Measurements from ENCODE around the gene TIGD1.

Gene TIGD1

GRCh38 chr2:232567721-232568120 lies 17.4 kb upstream of the TIGD1 start:
- no peaks in the 10 kb centered on the region for H3K4me1 ChIP-seq (ENCODE audit: insufficient read depth, low read length, poor library complexity, severe bottlenecking)
- no peaks in the 10 kb centered on the region for H3F3A ChIP-seq (ENCODE audit: low read depth)
- H4K20me1 ChIP-seq (ENCODE audit: insufficient read depth, low read length, poor library complexity, severe bottlenecking): no peaks in the 10 kb centered on the region
- H3K9me3 ChIP-seq (ENCODE audit: insufficient read depth, low read depth, low read length): no peaks in the 10 kb centered on the region
- H3K9ac ChIP-seq (ENCODE audit: low read depth, low read length, poor library complexity, severe bottlenecking): no peak overlapping the region
- H3K4me2 ChIP-seq (ENCODE audit: low read depth, low read length, poor library complexity, severe bottlenecking): no peak overlapping the region
- no peaks in the 10 kb centered on the region for H3K9me2 ChIP-seq (replicated peaks; ENCODE audit: low read depth, low read length)
- H3K4me3 ChIP-seq (ENCODE audit: low read length, poor library complexity, severe bottlenecking): no peak overlapping the region
- no peaks in the 10 kb centered on the region for H3K27me3 ChIP-seq (ENCODE audit: insufficient read depth, low read length, poor library complexity, severe bottlenecking)
- no peak overlapping the region for H2AFZ ChIP-seq (ENCODE audit: low read length)
- TF ChIP-seq, protein P1, sequence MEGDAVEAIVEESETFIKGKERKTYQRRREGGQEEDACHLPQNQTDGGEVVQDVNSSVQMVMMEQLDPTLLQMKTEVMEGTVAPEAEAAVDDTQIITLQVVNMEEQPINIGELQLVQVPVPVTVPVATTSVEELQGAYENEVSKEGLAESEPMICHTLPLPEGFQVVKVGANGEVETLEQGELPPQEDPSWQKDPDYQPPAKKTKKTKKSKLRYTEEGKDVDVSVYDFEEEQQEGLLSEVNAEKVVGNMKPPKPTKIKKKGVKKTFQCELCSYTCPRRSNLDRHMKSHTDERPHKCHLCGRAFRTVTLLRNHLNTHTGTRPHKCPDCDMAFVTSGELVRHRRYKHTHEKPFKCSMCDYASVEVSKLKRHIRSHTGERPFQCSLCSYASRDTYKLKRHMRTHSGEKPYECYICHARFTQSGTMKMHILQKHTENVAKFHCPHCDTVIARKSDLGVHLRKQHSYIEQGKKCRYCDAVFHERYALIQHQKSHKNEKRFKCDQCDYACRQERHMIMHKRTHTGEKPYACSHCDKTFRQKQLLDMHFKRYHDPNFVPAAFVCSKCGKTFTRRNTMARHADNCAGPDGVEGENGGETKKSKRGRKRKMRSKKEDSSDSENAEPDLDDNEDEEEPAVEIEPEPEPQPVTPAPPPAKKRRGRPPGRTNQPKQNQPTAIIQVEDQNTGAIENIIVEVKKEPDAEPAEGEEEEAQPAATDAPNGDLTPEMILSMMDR (conservative IDR thresholded peaks at IDR 0.05; ENCODE audit: low read length): no peak
- TF ChIP-seq EZH2phosphoT487 (IDR thresholded peaks at IDR 0.05; ENCODE audit: borderline replicate concordance): no peak
- H3K79me2 ChIP-seq (ENCODE audit: insufficient read depth, low read length): no peaks in the 10 kb centered on the region
- H3K36me3 ChIP-seq (ENCODE audit: insufficient read depth, low read length): peaks cover 58% of the 10 kb centered on the region; the same call in 1 of the 2 replicates

- H3K36me3 ChIP-seq (ENCODE audit: insufficient read depth, low read length): peaks cover 65% of the 10 kb centered on the region; the same call in 1 of the 2 replicates
Measured at GRCh38 chr2:232563580-232563979, 13.2 kb upstream of the TIGD1 start.

DNA sequence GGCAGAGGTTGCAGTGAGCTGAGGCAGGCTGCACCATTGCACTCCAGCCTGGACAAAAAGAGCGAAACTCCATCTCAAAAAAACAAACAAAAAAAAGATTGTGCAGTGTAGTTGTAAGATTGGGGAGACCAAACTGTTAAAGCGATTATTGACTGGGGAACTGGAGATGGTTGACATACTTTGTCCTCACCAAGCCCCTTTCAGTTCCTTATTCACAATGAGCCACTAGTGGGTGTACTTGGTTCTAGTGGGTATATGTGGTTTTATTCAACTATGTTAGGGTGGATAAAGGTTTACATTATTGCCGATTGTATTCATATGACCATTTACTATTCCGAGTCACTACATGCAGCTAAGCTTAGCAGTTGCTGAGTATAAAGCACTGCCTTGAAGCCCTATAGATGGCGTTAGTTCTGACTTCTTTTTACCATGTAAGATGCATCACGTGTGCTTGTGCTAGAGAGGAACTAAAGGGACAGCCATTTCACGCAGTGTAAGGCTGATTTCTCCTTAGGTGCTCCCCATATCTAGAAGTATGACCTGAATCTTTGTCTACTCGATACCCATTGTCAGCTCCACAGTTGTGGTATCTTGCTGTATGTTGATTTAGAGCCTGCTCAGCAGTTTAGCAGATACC lies 12.3 kb upstream of the TIGD1 start:
- H3K79me2 ChIP-seq (ENCODE audit: insufficient read depth, low read length): no peaks in the 10 kb centered on the region
- H3F3A ChIP-seq (ENCODE audit: low read depth): no peaks in the 10 kb centered on the region
- no peaks in the 10 kb centered on the region for H3K4me1 ChIP-seq (ENCODE audit: insufficient read depth, low read length, poor library complexity, severe bottlenecking)
- H3K9me3 ChIP-seq (ENCODE audit: insufficient read depth, low read depth, low read length): no peaks in the 10 kb centered on the region
- no peak overlapping the region for H3K9ac ChIP-seq (ENCODE audit: low read depth, low read length, poor library complexity, severe bottlenecking)
- H3K4me3 ChIP-seq (ENCODE audit: low read length, poor library complexity, severe bottlenecking): no peak overlapping the region
- H3K4me2 ChIP-seq (ENCODE audit: low read depth, low read length, poor library complexity, severe bottlenecking): no peak overlapping the region
- TF ChIP-seq EZH2phosphoT487 (IDR thresholded peaks at IDR 0.05; ENCODE audit: borderline replicate concordance): no peak
- TF ChIP-seq, protein P1 (conservative IDR thresholded peaks at IDR 0.05; ENCODE audit: low read length): no peak; the same call in 1 of the 2 replicates
- H4K20me1 ChIP-seq (ENCODE audit: insufficient read depth, low read length, poor library complexity, severe bottlenecking): no peaks in the 10 kb centered on the region
- H3K36me3 ChIP-seq (ENCODE audit: insufficient read depth, low read length): peaks cover 62% of the 10 kb centered on the region; the same call in 1 of the 2 replicates
- H3K27me3 ChIP-seq (ENCODE audit: insufficient read depth, low read length, poor library complexity, severe bottlenecking): no peaks in the 10 kb centered on the region
- H3K9me2 ChIP-seq (replicated peaks; ENCODE audit: low read depth, low read length): no peaks in the 10 kb centered on the region
- H2AFZ ChIP-seq (ENCODE audit: low read length): no peak overlapping the region

More at GRCh38 chr2:232563580-232563979, 13.2 kb upstream of the TIGD1 start:
- H4K20me1 ChIP-seq (ENCODE audit: insufficient read depth, low read length, poor library complexity, severe bottlenecking): no peaks in the 10 kb centered on the region
- no peaks in the 10 kb centered on the region for H3K9me3 ChIP-seq (ENCODE audit: insufficient read depth, low read depth, low read length)
- no peak overlapping the region for H2AFZ ChIP-seq (ENCODE audit: low read length)
- H3K9me2 ChIP-seq (replicated peaks; ENCODE audit: low read depth, low read length): no peaks in the 10 kb centered on the region
- H3K4me1 ChIP-seq (ENCODE audit: insufficient read depth, low read length, poor library complexity, severe bottlenecking): no peaks in the 10 kb centered on the region
- TF ChIP-seq EZH2phosphoT487 (IDR thresholded peaks at IDR 0.05; ENCODE audit: borderline replicate concordance): no peak
- TF ChIP-seq, protein P1 (conservative IDR thresholded peaks at IDR 0.05; ENCODE audit: low read length): no peak
- no peak overlapping the region for H3K4me3 ChIP-seq (ENCODE audit: low read length, poor library complexity, severe bottlenecking)
- no peak overlapping the region for H3K4me2 ChIP-seq (ENCODE audit: low read depth, low read length, poor library complexity, severe bottlenecking)
- H3K9ac ChIP-seq (ENCODE audit: low read depth, low read length, poor library complexity, severe bottlenecking): no peak overlapping the region
- no peaks in the 10 kb centered on the region for H3K27me3 ChIP-seq (ENCODE audit: insufficient read depth, low read length, poor library complexity, severe bottlenecking)
- no peaks in the 10 kb centered on the region for H3F3A ChIP-seq (ENCODE audit: low read depth)
- H3K79me2 ChIP-seq (ENCODE audit: insufficient read depth, low read length): no peaks in the 10 kb centered on the region
